Measurements from ENCODE around the gene RNF144B. TPM values are rescaled to one million over a fixed set of nuclear protein-coding genes. Genes with fewer than 3 reads are reported as not detected.

The RNF144B gene
- total RNA-seq, 2 donors from 2014 or later, result 4.0 to 5.4 TPM

DNA sequence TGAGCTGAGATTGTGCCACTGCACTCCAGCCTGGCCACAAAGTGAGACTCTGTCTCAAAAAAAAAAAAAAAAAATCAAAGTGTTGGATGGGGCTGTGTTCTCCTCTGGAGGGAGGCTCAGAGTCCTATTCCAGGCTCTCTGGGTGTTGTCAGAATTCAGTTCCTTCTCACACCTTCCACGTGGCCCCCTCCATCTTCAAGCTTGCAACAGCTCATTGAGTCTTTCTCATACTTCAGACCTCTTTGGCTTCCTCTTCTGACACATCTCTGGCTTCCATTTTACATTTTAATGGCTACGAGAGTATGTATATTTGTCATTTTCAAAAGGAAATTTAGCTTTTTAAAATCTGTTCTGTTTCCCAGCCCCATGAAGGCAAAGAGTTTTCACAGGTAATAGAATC lies 85.8 kb downstream of the RNF144B start:
- no peak for TF ChIP-seq POLR2A (IDR thresholded peaks at IDR 0.05)
- TF ChIP-seq, protein P1, sequence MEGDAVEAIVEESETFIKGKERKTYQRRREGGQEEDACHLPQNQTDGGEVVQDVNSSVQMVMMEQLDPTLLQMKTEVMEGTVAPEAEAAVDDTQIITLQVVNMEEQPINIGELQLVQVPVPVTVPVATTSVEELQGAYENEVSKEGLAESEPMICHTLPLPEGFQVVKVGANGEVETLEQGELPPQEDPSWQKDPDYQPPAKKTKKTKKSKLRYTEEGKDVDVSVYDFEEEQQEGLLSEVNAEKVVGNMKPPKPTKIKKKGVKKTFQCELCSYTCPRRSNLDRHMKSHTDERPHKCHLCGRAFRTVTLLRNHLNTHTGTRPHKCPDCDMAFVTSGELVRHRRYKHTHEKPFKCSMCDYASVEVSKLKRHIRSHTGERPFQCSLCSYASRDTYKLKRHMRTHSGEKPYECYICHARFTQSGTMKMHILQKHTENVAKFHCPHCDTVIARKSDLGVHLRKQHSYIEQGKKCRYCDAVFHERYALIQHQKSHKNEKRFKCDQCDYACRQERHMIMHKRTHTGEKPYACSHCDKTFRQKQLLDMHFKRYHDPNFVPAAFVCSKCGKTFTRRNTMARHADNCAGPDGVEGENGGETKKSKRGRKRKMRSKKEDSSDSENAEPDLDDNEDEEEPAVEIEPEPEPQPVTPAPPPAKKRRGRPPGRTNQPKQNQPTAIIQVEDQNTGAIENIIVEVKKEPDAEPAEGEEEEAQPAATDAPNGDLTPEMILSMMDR (IDR thresholded peaks at IDR 0.05), result no peak
- intact Hi-C loops (cut with DNase I), result no loop called here
- ATAC-seq (no peak), DNase-seq (no peak)
- Histone ChIP-seq H3K36me3 (replicated peaks in 1 of 2; ENCODE audit: insufficient read depth in 1 of 2, low read depth in 2 of 2) (no peaks in the 10 kb centered on the region), H3K27ac (no peak overlapping the region), H3K4me3 (no peak overlapping the region), H3K27me3 (no peaks in the 10 kb centered on the region), H3K4me1 (peaks cover 2% of the 10 kb centered on the region), H3K9me3 (no peaks in the 10 kb centered on the region)
- 78 to 83% methylated on average over 2 of the region's 2 CpGs for WGBS, 2 donors

GRCh38 chr6:18473755-18474154 lies 86.6 kb downstream of the RNF144B start:
- TF ChIP-seq, protein P1 (IDR thresholded peaks at IDR 0.05), result no peak
- TF ChIP-seq POLR2A (IDR thresholded peaks at IDR 0.05), result no peak
- Histone ChIP-seq H3K9me3 (no peaks in the 10 kb centered on the region), H3K36me3 (replicated peaks in 1 of 2; ENCODE audit: insufficient read depth in 1 of 2, low read depth in 2 of 2) (no peaks in the 10 kb centered on the region), H3K4me3 (no peak overlapping the region), H3K27ac (no peak overlapping the region), H3K27me3 (no peaks in the 10 kb centered on the region), H3K4me1 (no peaks in the 10 kb centered on the region)
- WGBS, 2 donors, result 74 to 82% methylated on average over 2 of the region's 2 CpGs
- DNase-seq (no peak), ATAC-seq (no peak)
- intact Hi-C loops (cut with DNase I), result no loop called here

DNA sequence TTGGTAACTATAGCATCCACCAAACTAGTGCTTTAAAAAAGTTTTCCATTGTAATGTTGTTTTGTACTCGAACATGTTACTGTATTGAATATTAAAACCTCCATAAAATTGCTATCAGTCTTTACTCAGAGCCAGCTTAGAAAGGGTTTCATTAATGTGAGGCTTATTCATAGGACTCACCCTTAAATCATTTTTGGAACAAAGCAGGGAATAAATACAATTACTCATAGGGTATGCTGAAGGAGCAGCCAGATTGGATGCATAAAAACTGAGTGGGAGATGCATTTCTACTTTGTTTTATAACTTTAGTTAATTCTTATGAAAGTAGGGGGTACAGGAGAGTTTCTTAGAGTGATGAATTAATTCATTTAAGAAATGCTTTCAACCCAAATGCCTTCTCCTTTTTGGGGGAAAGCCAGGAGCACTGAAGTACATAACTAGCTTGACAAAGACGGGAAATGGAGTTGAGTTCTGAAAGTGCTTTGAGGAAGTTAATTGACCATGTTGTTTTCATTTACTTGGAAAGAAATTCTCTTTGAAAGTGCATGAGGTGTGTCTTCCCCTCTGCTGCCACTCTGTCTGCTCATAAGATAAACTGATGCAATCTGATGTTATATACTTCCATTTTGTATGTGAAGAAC lies 90.3 kb downstream of the RNF144B start:
- no peak overlapping the region for H3K27ac ChIP-seq
- H3K9me3 ChIP-seq, result no peaks in the 10 kb centered on the region
- WGBS, 2 donors, result 75 to 80% methylated on average over 2 of the region's 2 CpGs
- ATAC-seq (no peak), DNase-seq (no peak)
- no peaks in the 10 kb centered on the region for H3K27me3 ChIP-seq
- no peaks in the 10 kb centered on the region for H3K36me3 ChIP-seq (replicated peaks in 1 of 2; ENCODE audit: insufficient read depth in 1 of 2, low read depth in 2 of 2)
- no peaks in the 10 kb centered on the region for H3K4me1 ChIP-seq
- intact Hi-C loops (cut with DNase I), result no loop called here
- H3K4me3 ChIP-seq, result no peak overlapping the region
- no peak for TF ChIP-seq POLR2A (IDR thresholded peaks at IDR 0.05)
- TF ChIP-seq, protein P1 (IDR thresholded peaks at IDR 0.05), result no peak

DNA sequence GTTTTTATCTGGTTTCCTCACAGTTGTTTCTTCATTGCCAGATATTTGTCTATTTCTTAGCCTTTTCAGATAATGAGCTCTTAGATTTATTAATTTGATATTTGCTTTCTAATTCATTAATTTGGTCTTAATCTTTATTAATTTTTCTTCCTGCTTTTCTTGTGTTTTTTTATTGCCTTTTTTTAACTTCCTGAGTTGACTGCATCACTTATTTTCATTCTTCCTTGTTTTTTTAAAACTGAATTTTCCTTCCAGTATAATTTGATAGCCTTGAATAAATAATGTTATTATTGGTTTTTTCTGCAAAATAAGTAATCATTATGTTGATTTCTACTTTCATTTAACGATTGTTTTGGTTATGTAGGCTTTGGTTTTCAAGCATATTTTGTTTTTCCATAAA lies 91.5 kb downstream of the RNF144B start:
- ATAC-seq (no peak), DNase-seq (no peak)
- H3K27ac ChIP-seq, result no peak overlapping the region
- H3K9me3 ChIP-seq, result no peaks in the 10 kb centered on the region
- no peaks in the 10 kb centered on the region for H3K36me3 ChIP-seq (replicated peaks in 1 of 2; ENCODE audit: insufficient read depth in 1 of 2, low read depth in 2 of 2)
- H3K4me3 ChIP-seq, result no peak overlapping the region
- H3K27me3 ChIP-seq, result no peaks in the 10 kb centered on the region
- intact Hi-C loops (cut with DNase I), result no loop called here
- WGBS, 2 donors, result 29 to 46% methylated on average over 1 of the region's 1 CpG
- H3K4me1 ChIP-seq, result no peaks in the 10 kb centered on the region
- TF ChIP-seq POLR2A (IDR thresholded peaks at IDR 0.05), result no peak
- TF ChIP-seq, protein P1 (IDR thresholded peaks at IDR 0.05), result no peak

DNA sequence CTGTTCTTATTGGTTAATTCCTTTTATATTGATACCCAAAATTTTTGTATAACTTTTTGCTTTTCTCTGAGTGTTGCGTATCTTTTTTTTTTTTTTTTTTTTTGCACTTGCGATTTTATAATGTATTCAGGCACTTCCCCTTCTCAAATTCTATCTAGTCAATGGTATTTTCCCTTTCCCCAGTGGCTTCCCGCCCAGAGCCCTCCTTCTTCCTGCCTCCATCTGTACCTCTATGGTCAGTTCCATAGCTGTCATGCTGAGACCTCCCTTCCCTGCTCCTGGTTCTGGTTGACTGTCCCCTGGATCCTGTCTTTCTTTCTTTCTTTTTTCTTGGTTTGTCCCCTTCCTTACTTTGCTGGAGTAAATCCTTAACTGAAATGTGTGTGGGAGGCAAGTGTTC lies 94.7 kb downstream of the RNF144B start:
- intact Hi-C loops (cut with DNase I), result no loop called here
- Histone ChIP-seq H3K9me3 (no peaks in the 10 kb centered on the region), H3K4me3 (no peak overlapping the region), H3K27me3 (no peaks in the 10 kb centered on the region), H3K36me3 (replicated peaks in 1 of 2; ENCODE audit: insufficient read depth in 1 of 2, low read depth in 2 of 2) (no peaks in the 10 kb centered on the region), H3K27ac (no peak overlapping the region), H3K4me1 (no peaks in the 10 kb centered on the region)
- 81 to 84% methylated on average over 3 of the region's 3 CpGs for WGBS, 2 donors
- no peak for DNase-seq
- no peak for ATAC-seq
- no peak for TF ChIP-seq POLR2A (IDR thresholded peaks at IDR 0.05)
- TF ChIP-seq, protein P1 (IDR thresholded peaks at IDR 0.05), result no peak
